ENCODE data around the gene MYO1E. TPM values are rescaled to one million over a fixed set of nuclear protein-coding genes. Genes with fewer than 3 reads are reported as not detected.

The MYO1E gene
- total RNA-seq, 1 experiment from 2014 or later, result 68.8 TPM

- intact Hi-C loops (cut with micrococcal nuclease), result loop anchor here (5.0 to 10.0 kb wide), 4 partner anchors 72 to 319 kb away; partner anchors contain the start of gene MYO1E
Measured at GRCh38 chr15:59173194-59173593, 199.5 kb downstream of the MYO1E start.

GRCh38 chr15:59172289-59172901 is 200.3 kb downstream of the MYO1E start:
- Histone ChIP-seq H3K27me3 (ENCODE audit: low read length) (no peaks in the 10 kb centered on the region), H3K79me2 (ENCODE audit: low read length) (no peaks in the 10 kb centered on the region), H3K4me2 (ENCODE audit: low read length) (no peak overlapping the region), H3F3A (ENCODE audit: low read length, unreplicated experiment) (no peaks in the 10 kb centered on the region), H4K20me1 (ENCODE audit: low read length) (no peaks in the 10 kb centered on the region), H3K4me3 (ENCODE audit: low read length) (no peak overlapping the region), H3K9me3 (ENCODE audit: low read length) (no peaks in the 10 kb centered on the region), H2AFZ (ENCODE audit: low read length) (no peak overlapping the region), H3K4me1 (ENCODE audit: insufficient read depth, low read length) (peaks cover 68% of the 10 kb centered on the region), H3K27ac (ENCODE audit: low read length) (no peak overlapping the region), H3K36me3 (ENCODE audit: low read depth, low read length) (peaks cover 10% of the 10 kb centered on the region; the same call in 1 of the 2 replicates), H3K9ac (ENCODE audit: low read length) (no peak overlapping the region), H3K9me2 (replicated peaks; ENCODE audit: low read length) (no peaks in the 10 kb centered on the region)
- POLR2A ChIA-PET (ENCODE audit: unreplicated experiment), result no interaction called here
- CTCF ChIA-PET, result no interaction called here
- no peak for ATAC-seq
- DNase-seq, result no peak
- TF ChIP-seq EZH2phosphoT487 (IDR thresholded peaks at IDR 0.05; ENCODE audit: borderline replicate concordance, low read length) (no peak), EZH2 (IDR thresholded peaks at IDR 0.05; ENCODE audit: low read length, unreplicated experiment) (no peak), CTCF (conservative IDR thresholded peaks at IDR 0.05; ENCODE audit: low read depth, low read length) (peak; percentile 41)
- intact Hi-C loops (cut with micrococcal nuclease), result loop anchor here (5.0 to 10.0 kb wide), 4 partner anchors 72 to 320 kb away; partner anchors contain the start of gene MYO1E
- no TSS peak for BruUV-seq (replicated peaks)

More at GRCh38 chr15:59173194-59173593, 199.5 kb downstream of the MYO1E start:
- no peak overlapping the region for H3K27ac ChIP-seq (ENCODE audit: low read length)
- H3K4me2 ChIP-seq (ENCODE audit: low read length), result no peak overlapping the region
- H3K36me3 ChIP-seq (ENCODE audit: low read depth, low read length), result peaks cover 10% of the 10 kb centered on the region; the same call in 1 of the 2 replicates
- ChIA-PET POLR2A (ENCODE audit: unreplicated experiment) (no interaction called here), CTCF (no interaction called here)
- no peaks in the 10 kb centered on the region for H3K79me2 ChIP-seq (ENCODE audit: low read length)
- no peaks in the 10 kb centered on the region for H3K9me2 ChIP-seq (replicated peaks; ENCODE audit: low read length)
- peaks cover 66% of the 10 kb centered on the region for H3K4me1 ChIP-seq (ENCODE audit: insufficient read depth, low read length)
- no peak for ATAC-seq
- H3K9me3 ChIP-seq (ENCODE audit: low read length), result no peaks in the 10 kb centered on the region
- H3K27me3 ChIP-seq (ENCODE audit: low read length), result no peaks in the 10 kb centered on the region
- no peaks in the 10 kb centered on the region for H4K20me1 ChIP-seq (ENCODE audit: low read length)
- no peak for TF ChIP-seq EZH2phosphoT487 (IDR thresholded peaks at IDR 0.05; ENCODE audit: borderline replicate concordance, low read length)
- no peak for TF ChIP-seq CTCF (conservative IDR thresholded peaks at IDR 0.05; ENCODE audit: low read depth, low read length)
- TF ChIP-seq EZH2 (IDR thresholded peaks at IDR 0.05; ENCODE audit: low read length, unreplicated experiment), result no peak
- no peaks in the 10 kb centered on the region for H3F3A ChIP-seq (ENCODE audit: low read length, unreplicated experiment)
- no peak overlapping the region for H3K9ac ChIP-seq (ENCODE audit: low read length)
- no TSS peak for BruUV-seq (replicated peaks)
- H2AFZ ChIP-seq (ENCODE audit: low read length), result no peak overlapping the region
- no peak overlapping the region for H3K4me3 ChIP-seq (ENCODE audit: low read length)
- no peak for DNase-seq

GRCh38 chr15:59171067-59171397 is 201.6 kb downstream of the MYO1E start:
- H3K4me1 ChIP-seq (ENCODE audit: insufficient read depth, low read length), result peaks cover 62% of the 10 kb centered on the region
- POLR2A ChIA-PET (ENCODE audit: unreplicated experiment), result interaction anchor here (1.3 kb wide), 1 partner anchor 202 kb away, joined by 25 read pairs; the partner anchor contains the start of gene MYO1E
- no peaks in the 10 kb centered on the region for H4K20me1 ChIP-seq (ENCODE audit: low read length)
- BruUV-seq (replicated peaks), result no TSS peak
- no peaks in the 10 kb centered on the region for H3K27me3 ChIP-seq (ENCODE audit: low read length)
- peak overlapping the region; percentile 43 for H3K4me2 ChIP-seq (ENCODE audit: low read length)
- H3K4me3 ChIP-seq (ENCODE audit: low read length), result no peak overlapping the region
- H3K9me3 ChIP-seq (ENCODE audit: low read length), result no peaks in the 10 kb centered on the region
- TF ChIP-seq EZH2phosphoT487 (IDR thresholded peaks at IDR 0.05; ENCODE audit: borderline replicate concordance, low read length) (no peak), EZH2 (IDR thresholded peaks at IDR 0.05; ENCODE audit: low read length, unreplicated experiment) (no peak), CTCF (conservative IDR thresholded peaks at IDR 0.05; ENCODE audit: low read depth, low read length) (no peak)
- H3K9me2 ChIP-seq (replicated peaks; ENCODE audit: low read length), result no peaks in the 10 kb centered on the region
- CTCF ChIA-PET, result no interaction called here
- H3K9ac ChIP-seq (ENCODE audit: low read length), result 0 out of 2 replicates have a peak overlapping the region, but pooled peaks have one; percentile 5
- intact Hi-C loops (cut with micrococcal nuclease), result loop anchor here (2.0 to 10.0 kb wide), 5 partner anchors 74 to 321 kb away; partner anchors contain the start of gene MYO1E
- peak overlapping the region; percentile 87 for H3K27ac ChIP-seq (ENCODE audit: low read length)
- no peak overlapping the region for H2AFZ ChIP-seq (ENCODE audit: low read length)
- peaks cover 10% of the 10 kb centered on the region; the same call in 1 of the 2 replicates for H3K36me3 ChIP-seq (ENCODE audit: low read depth, low read length)
- no peaks in the 10 kb centered on the region for H3F3A ChIP-seq (ENCODE audit: low read length, unreplicated experiment)
- no peak for DNase-seq
- ATAC-seq, result no peak
- H3K79me2 ChIP-seq (ENCODE audit: low read length), result no peaks in the 10 kb centered on the region
